Stimulated activated CD4-positive, alpha-beta T cell treated with anti-CD3 and anti-CD28 coated beads, Interleukin-2, amount 100 ng/mL, for 48 hours (primary cell): Measurements from ENCODE around the gene CHN2.

ENCODE experiments used
- DNase-seq, 2 donors: peaks; one replicate each; pipeline ENCODE4 v3.0.0-alpha.2; 2020

The CHN2 gene

DNA sequence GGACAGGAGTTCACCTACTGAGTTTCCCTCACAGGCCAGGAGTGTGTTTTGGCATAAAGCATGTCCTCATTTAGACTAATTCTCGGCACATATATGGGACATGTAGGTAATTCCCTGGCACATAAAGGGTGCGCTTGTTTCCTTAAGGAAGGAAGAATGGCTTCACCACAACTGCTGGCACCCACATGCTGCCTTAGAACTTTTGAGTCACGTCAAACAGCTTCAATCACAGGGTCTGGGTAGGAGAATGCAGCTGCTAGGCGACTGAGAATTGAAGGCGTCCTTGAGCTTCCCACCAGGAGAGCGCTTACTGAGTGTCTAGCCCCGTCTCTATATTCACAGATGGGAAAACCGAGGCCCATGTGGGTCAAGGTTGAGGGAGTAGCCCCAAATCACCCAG is 146.1 kb downstream of the CHN2 start:
- DNase-seq, result no peak

- no peak for DNase-seq
Measured at GRCh38 chr7:29341156-29341555, 146.6 kb downstream of the CHN2 start.

DNA sequence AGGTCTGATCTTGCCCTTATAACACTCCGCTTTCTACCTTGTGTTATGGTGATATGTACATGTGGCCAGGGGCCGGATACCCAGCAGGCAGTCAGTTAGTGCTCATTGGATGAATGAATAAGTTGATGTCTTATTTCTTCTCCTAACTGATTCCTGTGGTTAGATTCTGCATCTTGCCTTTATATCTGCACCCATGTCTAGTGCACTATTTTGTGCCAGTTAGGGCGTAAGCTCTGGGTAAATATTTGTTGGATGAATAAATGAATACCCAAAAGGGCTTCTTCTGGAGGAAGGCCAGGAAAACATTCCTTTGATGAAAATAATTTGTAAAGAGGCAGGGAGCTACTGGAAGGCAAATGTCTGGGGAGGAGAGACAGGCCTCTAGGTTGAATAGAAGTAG is 148.2 kb downstream of the CHN2 start:
- DNase-seq, result no peak

GRCh38 chr7:29343399-29343798 is 148.8 kb downstream of the CHN2 start:
- no peak for DNase-seq

DNA sequence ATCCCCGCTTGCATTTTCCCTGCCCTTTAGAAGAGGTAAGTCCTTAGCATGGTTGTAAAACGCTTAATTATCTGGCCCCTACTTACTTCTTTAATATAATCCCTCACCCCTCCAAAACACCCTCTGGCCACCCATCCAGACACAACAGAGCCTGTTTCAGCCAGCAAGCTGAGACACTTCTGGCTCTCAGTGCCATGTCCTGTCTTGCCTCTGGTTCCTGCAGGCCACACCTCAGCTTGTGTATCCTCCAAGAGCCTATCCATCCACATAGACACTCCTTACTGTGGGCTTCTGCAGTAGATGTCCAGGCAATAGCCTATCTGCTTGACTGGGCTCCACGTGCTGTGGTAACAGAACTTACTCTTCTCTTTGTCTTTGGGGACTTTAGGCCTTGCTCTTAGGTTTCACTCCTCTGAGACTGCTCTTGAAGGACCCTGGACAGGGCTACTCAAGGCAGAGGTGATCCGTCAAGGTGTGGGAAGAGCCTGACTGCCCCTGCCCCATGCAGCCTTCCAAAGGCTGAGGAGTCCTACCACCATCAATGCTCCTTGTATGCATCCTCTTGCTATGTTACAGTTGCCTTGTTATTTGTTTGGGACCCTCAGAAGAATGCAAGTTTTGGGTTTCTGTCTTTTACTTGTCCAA is 149.9 kb downstream of the CHN2 start:
- no peak for DNase-seq

DNA sequence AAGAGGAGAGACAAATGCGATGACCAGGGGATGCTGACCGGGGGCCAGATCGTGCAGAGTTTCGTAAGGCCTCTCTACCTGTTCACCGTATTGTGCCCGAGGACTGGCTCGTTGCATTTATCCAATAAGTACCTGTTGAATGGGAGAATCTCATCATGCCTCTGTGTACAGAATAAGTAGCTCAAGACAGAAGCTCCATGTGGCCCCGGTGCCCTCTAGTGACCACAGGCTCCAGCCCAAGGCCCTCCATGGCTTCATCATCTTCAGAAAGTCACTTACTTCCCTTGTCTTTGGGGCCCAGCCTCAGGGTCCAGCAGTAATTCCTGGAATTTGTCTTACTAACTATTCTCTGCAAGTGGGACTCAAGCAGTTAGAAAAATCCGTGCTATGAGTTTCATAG is 151.0 kb downstream of the CHN2 start:
- peak in 1 of 2 donors; percentile 2 for DNase-seq

DNA sequence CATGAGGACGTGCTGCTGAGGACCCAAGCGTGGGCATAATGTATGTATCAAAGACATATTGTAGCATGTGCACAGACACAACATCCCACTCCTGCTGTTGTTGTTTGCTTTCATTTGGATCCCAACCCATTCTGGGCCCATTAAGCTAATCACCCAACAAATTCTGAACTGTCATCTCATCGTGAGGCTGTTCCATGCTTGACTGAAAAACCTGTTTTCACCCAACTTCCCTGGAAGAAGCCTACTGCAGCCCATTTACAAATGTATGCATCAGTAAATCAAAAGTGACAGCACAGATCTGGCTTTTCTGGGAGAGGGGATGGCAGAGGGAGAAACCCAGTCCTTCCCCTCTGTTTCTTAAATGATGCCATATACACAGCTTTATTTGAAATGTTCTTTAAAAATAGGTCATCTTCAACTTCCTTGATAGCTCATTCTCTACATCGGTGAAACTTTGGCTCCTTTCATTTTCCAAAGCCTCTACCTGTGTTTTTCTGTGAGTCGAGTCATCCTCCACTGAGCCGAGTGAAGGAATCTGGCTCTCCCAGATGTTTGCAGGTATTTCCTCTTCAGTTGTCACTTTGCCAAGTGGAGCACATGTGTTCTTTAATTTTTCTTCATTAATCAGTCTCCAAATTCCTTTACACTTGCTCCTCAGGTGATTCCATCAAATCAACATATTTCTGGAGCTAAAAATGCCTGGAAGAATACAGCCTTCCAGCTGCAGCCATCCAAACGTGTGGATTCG is 151.8 kb downstream of the CHN2 start:
- no peak for DNase-seq

DNA sequence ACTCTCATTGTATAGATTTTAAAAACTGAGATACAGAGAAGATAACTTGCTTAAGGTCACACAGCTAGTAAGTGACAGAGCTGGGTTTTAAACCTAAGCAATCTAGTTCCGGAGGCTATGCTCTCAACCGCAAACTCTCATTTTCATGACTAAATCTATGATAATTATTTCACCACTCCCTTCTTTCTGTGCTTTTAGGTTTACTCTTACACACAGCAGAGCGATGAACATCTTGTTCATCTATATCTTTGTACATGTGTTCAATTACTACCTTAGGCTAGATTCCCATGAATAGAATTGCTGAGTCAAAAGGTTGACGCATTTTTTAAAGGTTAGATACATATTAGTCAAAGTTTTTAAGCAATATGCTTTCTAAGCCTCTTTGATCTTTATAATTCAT is 154.8 kb downstream of the CHN2 start:
- no peak for DNase-seq

GRCh38 chr7:29350351-29350750 is 155.8 kb downstream of the CHN2 start:
- DNase-seq, result no peak

GRCh38 chr7:29352041-29352440 is 157.5 kb downstream of the CHN2 start:
- DNase-seq, result no peak

- DNase-seq, result no peak
Measured at GRCh38 chr7:29353810-29354209, 159.2 kb downstream of the CHN2 start.

DNA sequence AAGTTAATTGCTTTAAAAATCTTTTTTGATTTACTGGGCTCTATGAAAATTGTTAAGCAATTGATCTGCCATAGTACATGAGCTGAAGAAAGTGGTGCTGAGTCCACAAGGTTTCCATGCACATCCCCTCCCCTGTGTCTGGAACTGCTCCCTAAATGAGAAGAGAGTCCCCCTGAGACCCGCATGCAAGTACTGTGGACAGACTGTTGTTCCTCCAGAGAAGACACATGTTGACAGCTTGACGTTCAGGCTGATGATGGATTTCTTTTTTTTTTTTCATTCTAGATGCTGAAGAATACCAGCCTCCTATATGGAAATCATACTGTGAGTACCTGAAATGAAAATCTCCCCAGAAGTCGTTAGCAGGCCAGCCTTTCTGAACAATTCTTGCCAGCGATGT is 159.8 kb downstream of the CHN2 start:
- DNase-seq, result no peak

- DNase-seq, result no peak
Measured at GRCh38 chr7:29355388-29355787, 160.8 kb downstream of the CHN2 start.

DNA sequence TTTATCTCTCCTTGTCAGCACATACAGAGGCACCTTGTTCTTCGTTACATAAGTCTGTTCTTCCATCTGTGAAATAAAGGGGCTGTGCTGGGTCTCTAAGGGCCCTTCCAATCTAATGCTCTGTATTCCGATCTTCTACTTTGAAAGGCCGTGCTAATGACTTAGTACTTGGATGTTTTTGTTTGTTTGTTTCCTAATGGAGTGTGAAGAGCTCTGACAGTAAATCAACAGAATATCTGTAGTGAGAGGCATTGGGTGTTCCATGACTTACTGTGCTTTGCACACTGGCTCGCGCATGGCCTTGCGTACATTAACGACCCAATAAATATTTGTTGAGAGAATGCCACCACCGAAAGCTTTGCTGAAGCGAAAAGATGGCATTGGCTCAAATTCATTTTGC is 162.1 kb downstream of the CHN2 start:
- DNase-seq, result no peak

- DNase-seq, result no peak
Measured at GRCh38 chr7:29359482-29360093, 165.0 kb downstream of the CHN2 start.

DNA sequence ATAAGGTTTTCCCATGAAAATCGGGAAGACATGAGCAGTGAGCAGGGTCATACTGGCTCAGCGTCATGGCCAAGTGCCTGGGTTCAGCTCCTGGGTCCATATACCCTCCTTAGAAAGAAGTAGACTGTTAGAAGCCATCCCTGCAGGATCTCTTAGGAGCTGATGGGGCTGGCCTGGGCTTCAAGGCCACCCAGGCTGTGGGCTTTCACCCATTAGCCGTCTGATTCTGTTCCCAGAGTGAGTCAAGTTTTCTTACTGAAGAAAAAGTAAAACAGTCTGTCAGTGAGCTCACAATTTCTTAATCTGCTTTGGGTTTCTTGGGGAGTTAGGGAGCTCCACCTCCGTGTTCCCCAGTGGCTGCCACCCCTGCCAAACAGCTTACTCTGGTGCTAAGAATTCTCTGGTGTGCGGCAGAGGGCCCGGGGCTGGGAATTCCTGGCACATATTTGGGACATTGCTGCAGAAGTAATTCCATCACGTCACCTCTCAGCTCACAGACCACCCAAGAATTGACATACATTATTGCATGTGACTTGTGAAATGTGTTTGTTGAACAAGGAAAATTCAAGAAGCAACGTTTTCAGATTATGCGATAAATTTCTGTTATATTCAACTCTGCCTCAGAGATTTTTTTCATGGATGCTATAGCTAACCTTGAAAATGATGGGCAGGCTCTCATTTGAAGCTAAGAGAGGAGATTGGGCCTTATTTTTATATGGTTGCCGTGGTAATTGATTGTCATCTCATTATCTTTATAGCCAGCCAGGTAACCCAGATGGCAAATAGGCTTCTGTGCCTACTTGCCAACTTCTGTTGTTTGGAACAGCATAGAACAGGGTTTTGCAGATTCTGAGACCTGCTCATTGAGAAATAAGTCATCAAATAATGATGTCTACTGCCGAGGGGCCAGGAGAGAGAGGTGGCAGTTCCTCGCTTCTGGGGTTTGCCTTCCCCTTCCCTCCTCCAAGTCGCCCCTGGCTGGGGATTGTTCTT is 166.4 kb downstream of the CHN2 start:
- no peak for DNase-seq

- no peak for DNase-seq
Measured at GRCh38 chr7:29362380-29362779, 167.8 kb downstream of the CHN2 start.

DNA sequence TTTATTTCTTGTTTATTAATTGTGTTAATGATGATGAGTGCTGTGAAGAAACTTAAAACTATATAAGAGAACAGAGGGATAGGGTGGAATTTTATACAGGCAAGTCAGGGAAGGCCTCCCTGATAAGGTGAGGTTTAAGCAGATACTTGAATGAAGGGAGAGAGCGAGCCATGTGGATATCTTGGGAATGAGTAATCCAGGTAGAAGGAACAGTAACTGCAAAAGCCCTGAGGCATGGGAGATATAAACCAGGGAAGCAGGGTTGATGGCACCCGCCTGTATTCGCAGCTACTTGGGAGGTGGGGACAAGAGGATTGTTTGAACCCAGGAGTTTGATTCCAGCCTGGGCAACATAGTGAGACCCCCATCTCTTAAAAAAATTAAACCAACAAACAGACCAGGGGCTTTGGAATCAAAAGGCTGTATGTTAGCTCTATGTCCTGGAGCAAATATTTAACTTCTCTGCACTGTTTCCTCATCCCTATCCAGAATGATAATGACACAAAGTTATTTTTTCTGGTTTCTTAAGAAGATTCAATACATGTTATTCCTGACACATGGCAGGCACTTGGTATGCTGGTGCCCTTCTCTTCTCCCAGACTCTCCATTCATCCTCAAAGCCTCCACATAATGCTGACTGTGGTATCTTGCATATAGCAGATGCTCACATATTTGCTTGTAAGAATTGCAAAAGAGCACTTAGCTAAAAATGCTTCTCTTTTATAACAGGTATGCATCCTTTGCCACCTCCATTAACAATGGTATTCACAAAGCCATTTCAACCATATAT is 169.3 kb downstream of the CHN2 start:
- DNase-seq, result no peak

DNA sequence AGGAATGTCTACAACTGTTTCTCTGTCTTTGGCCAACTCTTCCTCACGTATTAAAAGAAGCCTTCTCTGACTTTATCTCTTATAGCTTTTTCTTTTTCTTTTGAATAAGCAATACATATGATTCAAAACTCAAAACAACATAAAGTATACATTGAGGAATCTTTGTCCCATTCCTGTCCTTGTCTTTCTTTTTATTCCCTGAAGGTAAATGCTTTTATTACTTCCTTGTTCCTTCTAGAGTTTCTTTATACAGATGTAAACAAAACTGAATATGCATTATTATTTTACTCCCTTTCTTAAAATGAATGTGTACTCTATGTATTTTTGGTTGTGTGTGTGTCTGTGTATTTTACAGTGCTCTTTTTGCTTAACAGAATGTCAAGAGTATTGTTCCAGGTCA is 170.1 kb downstream of the CHN2 start:
- DNase-seq, result no peak

GRCh38 chr7:29365423-29365822 is 170.8 kb downstream of the CHN2 start:
- DNase-seq, result no peak

DNA sequence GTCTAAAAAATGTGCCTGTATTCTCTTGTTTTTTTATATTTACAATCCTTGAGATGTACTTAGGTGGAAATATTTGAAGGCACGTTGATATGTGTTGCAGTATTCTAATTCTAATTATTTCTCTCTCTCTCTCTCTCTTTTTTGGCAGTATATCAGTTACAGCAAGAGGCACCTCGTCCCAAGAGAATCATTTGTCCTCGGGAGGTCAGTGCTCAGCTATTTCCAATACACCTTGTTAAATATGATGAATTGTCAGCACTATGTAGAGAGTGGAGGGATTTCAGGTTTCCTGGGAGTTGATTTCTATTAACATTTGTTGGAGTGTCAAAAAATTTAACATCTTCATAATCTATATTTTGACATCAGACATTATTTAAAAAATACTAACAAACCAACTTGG is 173.2 kb downstream of the CHN2 start:
- DNase-seq, result no peak

DNA sequence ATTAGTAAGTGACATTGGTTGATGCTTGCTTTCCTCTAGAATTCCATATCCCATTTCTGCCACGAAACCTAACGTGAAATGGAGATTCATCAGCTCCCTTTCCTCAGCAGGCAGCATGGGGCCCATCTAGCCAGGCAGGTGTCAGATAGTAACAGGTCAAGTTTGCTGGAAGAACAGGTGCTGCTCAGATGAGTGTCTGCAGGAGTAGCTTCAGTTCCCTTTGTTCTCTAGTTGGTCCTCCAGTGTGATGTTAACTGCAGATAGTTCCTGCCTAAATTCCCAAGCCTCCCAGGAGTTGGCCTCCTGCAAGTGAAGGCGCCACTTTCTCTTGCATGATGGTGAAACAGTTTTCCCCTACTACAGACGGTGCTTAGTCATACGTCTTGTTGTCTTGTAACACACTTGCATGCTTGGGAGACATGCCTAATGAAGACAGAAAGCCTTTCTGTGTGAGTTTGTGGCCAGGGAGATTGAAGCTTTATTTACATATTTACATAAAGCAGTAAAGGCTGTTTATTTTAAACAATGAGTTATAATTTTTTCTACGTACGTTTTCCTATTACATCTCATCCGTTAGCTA is 175.4 kb downstream of the CHN2 start:
- no peak for DNase-seq
